ENCODE measurements around the gene EEPD1. TPM values are rescaled to one million over a fixed set of nuclear protein-coding genes. Genes with fewer than 3 reads are reported as not detected.

The EEPD1 gene
- polyA plus RNA-seq, 1 experiment, result 2.5 TPM

- POLR2A ChIA-PET, result no interaction called here
- CTCF ChIA-PET, result interaction anchor here (0.7 to 11.2 kb wide), 5 partner anchors 10 to 303 kb away, joined by 3 to 149 read pairs (median 4); no protein-coding TSS in a partner anchor
- TF ChIP-seq CTCF (IDR thresholded peaks at IDR 0.05; ENCODE audit: insufficient read depth, low read depth, low read length), result no peak
Observed at GRCh38 chr7:36288501-36288900, 135.4 kb downstream of the EEPD1 start.

GRCh38 chr7:36289833-36290661 lies 137.0 kb downstream of the EEPD1 start:
- Histone ChIP-seq H3K27me3 (ENCODE audit: control insufficient read depth, insufficient read depth, low read length) (no peaks in the 10 kb centered on the region), H3K36me3 (ENCODE audit: control insufficient read depth, insufficient read depth, low read length) (no peaks in the 10 kb centered on the region), H3K4me3 (ENCODE audit: low read depth, low read length) (no peak overlapping the region)
- no peak for TF ChIP-seq CTCF (IDR thresholded peaks at IDR 0.05; ENCODE audit: insufficient read depth, low read depth, low read length)
- DNase-seq (ENCODE audit: low read depth), result no peak
- POLR2A ChIA-PET, result no interaction called here
- CTCF ChIA-PET, result interaction anchor here (0.7 to 11.2 kb wide), 15 partner anchors 8 to 309 kb away, joined by 3 to 149 read pairs (median 6); no protein-coding TSS in a partner anchor

More at GRCh38 chr7:36288501-36288900, 135.4 kb downstream of the EEPD1 start:
- H3K36me3 ChIP-seq (ENCODE audit: control insufficient read depth, insufficient read depth, low read length), result no peaks in the 10 kb centered on the region
- no peak overlapping the region for H3K4me3 ChIP-seq (ENCODE audit: low read depth, low read length)
- no peak for DNase-seq (ENCODE audit: low read depth)
- no peaks in the 10 kb centered on the region for H3K27me3 ChIP-seq (ENCODE audit: control insufficient read depth, insufficient read depth, low read length)

GRCh38 chr7:36291387-36292316 lies 138.6 kb downstream of the EEPD1 start:
- H3K4me3 ChIP-seq (ENCODE audit: low read depth, low read length), result peak overlapping the region; percentile 37

GRCh38 chr7:36295090-36295489 lies 142.0 kb downstream of the EEPD1 start:
- POLR2A ChIA-PET, result interaction anchor here (0.7 kb wide), 1 partner anchor 12 kb away, joined by 4 read pairs; no protein-coding TSS in a partner anchor
- no peak for TF ChIP-seq CTCF (IDR thresholded peaks at IDR 0.05; ENCODE audit: insufficient read depth, low read depth, low read length)
- CTCF ChIA-PET, result no interaction called here
- H3K36me3 ChIP-seq (ENCODE audit: control insufficient read depth, insufficient read depth, low read length), result no peaks in the 10 kb centered on the region
- no peak overlapping the region for H3K4me3 ChIP-seq (ENCODE audit: low read depth, low read length)
- no peaks in the 10 kb centered on the region for H3K27me3 ChIP-seq (ENCODE audit: control insufficient read depth, insufficient read depth, low read length)
- no peak for DNase-seq (ENCODE audit: low read depth)

More at GRCh38 chr7:36291387-36292316, 138.6 kb downstream of the EEPD1 start:
- POLR2A ChIA-PET, result interaction anchor here (0.5 to 0.6 kb wide), 3 partner anchors 30 to 66 kb away, joined by 3 to 4 read pairs (median 4); no protein-coding TSS in a partner anchor
- H3K36me3 ChIP-seq (ENCODE audit: control insufficient read depth, insufficient read depth, low read length), result no peaks in the 10 kb centered on the region
- TF ChIP-seq CTCF (IDR thresholded peaks at IDR 0.05; ENCODE audit: insufficient read depth, low read depth, low read length), result peak; percentile 94
- H3K27me3 ChIP-seq (ENCODE audit: control insufficient read depth, insufficient read depth, low read length), result no peaks in the 10 kb centered on the region
- CTCF ChIA-PET, result interaction anchor here (0.5 to 11.2 kb wide), 33 partner anchors 10 to 341 kb away, joined by 3 to 149 read pairs (median 4); no protein-coding TSS in a partner anchor
- DNase-seq (ENCODE audit: low read depth), result no peak
